Stimulated activated CD8-positive, alpha-beta memory T cell treated with anti-CD3 and anti-CD28 coated beads, Interleukin-7, amount 100 ng/mL, for 48 hours (primary cell): Measurements from ENCODE around the gene SCIN.
"Not testable (repeated sequence)": the region's sequence is repeated elsewhere in the genome, so short reads cannot be mapped to it uniquely, and the experiment has no call there.

ENCODE experiments used
- DNase-seq, 2 donors: peaks; one replicate each; pipeline ENCODE4 v3.0.0-alpha.2; 2020; ENCODE audit warnings: low read depth in 1 of 2; ENCODE audit errors: extremely low read depth in 1 of 2

The SCIN gene

GRCh38 chr7:12570534-12571461 lies at the start of gene SCIN:
Gene SCIN (plus strand): TSS chr7:12570720. CDS start chr7:12570787, 67 bp downstream.
- peak in 1 of 2 donors; percentile 0 for DNase-seq

DNA sequence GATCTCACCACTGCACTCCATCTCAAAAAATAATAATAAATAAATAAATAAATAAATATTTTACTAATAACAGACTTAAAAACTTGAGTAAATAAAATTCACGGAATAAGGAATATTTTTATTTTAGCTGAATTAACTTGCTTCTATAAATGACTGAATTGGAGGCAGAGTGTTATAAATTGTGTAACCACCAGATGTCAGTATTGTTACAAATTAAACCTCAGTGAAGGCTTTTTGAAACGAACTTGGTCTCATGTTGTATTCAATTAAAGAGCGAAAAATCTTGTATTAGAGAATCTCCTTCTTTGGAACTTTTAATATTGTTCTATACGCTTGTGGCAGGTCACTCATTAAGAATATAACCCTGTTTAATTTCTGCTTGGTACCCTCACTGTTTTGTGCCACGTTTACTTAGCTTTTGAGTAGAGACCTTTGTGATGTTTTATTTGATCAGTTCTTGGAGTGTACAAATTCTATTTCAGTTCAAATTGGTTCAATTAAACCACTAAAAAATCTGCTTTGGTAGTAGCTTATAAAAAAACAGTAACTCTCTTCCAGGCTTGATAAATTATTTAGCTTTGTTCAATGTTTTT lies 45.6 kb upstream of the SCIN start:
- DNase-seq = no peak

- DNase-seq = not testable (repeated sequence)
Measured at GRCh38 chr7:12526693-12527092, 43.8 kb upstream of the SCIN start.

GRCh38 chr7:12527670-12528069 lies 42.9 kb upstream of the SCIN start:
- DNase-seq = not testable (repeated sequence)

GRCh38 chr7:12529971-12530710 lies 40.4 kb upstream of the SCIN start:
- no peak for DNase-seq

DNA sequence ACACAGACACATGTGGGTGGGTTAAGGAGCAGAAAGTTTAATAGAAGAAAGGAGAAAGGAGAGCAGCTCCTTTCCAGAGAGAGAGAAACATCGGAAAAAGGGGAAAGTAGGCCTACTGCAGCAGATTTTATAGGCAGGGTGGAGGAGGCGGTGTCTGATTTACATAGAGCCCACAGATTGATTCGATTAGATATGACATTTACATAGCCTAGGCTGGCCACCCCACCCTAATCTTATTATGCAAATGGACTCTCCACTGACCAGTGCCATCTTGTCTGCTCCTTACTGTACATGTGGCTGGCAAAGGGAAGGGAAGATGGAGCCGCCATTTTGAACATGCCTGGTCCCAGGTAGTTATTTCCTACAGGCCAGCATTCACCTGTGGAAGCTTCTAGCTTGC lies 38.7 kb upstream of the SCIN start:
- DNase-seq = no peak

DNA sequence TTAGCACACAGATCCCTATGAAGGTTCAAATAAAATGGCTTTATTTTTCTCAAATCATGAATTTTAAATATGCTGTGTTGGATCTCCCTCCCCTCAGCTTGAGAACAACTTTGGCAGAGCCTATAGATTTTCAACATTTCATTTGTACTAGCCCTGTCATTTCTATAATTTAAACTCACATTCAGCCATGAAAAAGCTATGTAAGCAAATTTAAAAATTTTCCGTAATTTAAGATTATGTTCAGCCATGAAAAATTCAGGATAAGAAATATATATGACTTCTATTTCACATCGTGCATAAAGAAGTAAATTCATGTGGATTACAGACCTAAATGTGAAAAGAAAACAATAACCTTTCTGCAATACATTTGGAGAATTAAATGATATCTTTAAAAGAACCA lies 36.5 kb upstream of the SCIN start:
- DNase-seq = no peak

DNA sequence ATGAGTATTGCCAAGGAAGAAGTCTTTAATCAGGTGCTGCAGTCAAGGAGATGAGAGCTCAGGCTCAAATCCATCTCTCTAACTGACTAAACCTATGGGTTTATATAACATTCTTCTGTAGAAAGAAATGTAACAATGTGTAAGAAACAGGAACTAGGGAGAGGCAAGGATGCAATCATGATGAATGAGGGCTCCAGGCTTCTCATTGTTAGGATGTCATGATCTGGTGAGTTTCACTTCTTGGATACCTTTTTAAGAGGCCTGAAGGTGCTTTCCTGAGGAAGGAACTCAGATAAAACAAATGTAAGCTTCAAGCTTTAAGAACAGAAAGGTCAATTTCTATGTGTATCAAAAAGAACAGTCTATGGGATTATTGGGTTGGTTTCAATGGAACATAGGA lies 30.8 kb upstream of the SCIN start:
- no peak for DNase-seq

DNA sequence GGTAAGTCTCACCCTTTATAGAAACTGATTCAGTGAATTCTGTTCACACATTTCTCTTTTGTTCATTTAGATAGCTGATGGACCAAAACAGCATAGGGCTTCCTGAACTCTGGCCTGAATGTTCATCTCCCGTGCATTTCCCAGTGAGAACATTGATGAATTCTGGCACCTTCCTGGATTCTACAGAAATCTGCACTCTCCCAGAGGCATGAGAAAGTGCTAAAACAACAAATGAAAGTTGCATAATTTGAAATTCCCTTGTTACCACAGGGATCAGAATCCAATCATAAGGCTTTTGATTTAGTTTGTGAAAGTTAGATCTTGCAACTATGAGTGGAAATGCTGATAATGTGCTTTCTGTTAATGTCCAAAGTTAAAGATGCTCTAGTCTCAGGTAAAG lies 29.7 kb upstream of the SCIN start:
- DNase-seq = no peak

GRCh38 chr7:12543586-12543985 lies 26.9 kb upstream of the SCIN start:
- DNase-seq = no peak

DNA sequence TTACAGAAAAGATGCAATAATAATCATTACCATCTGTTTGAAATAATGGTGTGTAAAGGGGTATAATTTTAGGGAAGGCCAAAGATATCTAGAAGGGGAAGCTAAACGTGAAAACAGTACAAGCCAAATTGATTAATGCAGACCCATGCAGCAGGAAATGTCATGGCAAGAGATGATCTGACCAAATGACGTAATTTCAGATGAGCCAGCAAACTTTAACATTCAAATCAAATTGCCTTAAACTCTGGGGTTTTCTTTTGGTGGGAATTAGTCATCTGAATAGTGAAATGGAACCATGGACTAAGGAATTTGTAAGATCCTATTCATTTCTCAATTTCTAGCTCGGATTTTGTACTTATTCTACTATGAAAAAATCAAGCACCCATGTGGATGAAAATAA lies 21.4 kb upstream of the SCIN start:
- no peak for DNase-seq

DNA sequence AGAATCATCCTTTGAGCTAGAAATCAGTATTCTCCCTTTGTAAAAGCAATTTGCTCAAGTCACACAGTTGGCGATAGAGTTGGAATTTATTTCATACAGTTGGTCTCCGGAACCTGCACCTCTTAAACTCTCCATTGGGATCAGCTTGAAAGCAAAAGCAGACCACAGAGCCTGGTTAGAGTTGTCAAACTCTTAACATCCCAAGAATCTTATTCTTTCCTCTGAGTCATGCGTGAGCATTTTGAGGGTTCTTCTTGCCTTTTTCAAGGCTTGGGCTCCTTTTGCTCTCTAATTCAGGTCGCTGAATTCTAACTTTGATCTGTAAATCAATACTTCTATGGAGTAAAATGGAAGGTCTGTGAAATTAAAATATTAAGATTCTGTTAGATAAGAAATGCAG lies 19.6 kb upstream of the SCIN start:
- no peak for DNase-seq

- no peak for DNase-seq
Measured at GRCh38 chr7:12552876-12553275, 17.6 kb upstream of the SCIN start.

GRCh38 chr7:12553416-12553815 lies 17.1 kb upstream of the SCIN start:
- no peak for DNase-seq

- no peak for DNase-seq
Measured at GRCh38 chr7:12554351-12554750, 16.2 kb upstream of the SCIN start.

DNA sequence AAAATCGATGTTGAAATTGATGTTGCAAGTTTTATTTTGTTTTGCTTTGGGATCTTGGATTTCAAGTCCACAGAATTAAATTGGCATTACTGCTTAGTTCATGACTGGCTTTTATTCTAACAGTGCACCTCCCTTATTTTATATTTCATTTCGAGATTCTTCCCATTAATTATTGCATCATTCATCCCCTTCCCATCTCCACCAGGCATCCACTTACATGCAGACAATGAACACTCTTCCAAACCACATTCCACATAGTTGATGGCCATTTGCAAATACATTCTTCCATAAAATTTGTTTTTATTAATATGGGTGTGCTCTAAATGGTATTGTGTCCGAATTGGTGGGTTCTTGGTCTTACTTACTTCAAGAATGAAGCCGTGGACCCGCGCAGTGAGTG lies 15.6 kb upstream of the SCIN start:
- no peak for DNase-seq

DNA sequence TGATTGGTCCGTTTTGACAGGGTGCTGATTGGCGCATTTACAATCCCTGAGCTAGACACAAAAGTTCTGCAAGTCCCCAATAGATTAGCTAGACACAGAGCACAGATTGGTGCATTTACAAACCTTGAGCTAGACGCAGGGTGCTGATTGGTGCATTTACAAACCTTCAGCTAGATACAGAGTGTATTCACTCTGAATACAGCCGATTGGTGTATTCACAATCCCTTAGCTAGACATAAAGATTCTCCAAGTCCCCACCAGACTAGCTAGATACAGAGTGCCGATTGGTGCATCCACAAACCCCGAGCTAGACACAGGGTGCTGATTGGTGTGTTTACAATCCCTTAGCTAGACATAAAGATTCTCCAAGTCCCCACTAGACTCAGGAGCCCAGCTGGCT lies 14.8 kb upstream of the SCIN start:
- DNase-seq = not testable (repeated sequence)

DNA sequence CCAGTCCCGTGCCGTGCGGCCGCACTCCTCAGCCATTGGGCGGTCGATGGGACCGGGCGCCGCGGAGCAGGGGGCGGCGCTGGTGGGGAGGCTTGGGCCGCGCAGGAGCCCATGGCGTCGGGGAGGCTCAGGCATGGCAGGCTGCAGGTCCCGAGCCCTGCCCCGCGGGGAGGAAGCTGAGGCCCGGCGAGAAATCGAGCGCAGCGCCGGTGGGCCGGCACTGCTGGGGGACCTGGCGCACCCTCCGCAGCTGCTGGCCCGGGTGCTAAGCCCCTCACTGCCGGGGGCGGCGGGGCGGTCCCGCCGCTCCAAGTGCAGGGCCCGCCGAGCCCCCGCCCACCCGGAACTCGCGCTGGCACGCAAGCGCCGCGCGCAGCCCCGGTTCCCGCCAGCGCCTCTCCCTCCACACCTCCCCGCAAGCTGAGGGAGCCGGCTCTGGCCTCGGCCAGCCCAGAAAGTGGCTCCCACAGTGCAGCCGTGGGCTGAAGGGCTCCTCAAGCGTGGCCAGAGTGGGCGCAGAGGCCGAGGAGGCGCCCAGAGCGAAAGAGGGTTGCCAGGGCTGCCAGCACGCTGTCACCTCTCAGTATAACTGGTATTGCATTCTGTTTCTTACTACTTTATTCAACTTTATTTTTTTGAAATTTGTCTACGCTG lies 14.3 kb upstream of the SCIN start:
- DNase-seq = not testable (repeated sequence)

- no peak for DNase-seq
Measured at GRCh38 chr7:12557282-12557681, 13.2 kb upstream of the SCIN start.

GRCh38 chr7:12564996-12565764 lies 5.3 kb upstream of the SCIN start:
- no peak for DNase-seq
